Sigmoid colon (tissue), 4 donors: Measurements from ENCODE around the gene ZBTB24.

Experiments
- CTCF ChIP-seq, 4 experiments: fragments of 450-650 bp in 3 of 4; fragments of 200-600 bp in 1 of 4; IDR thresholded peaks; one replicate each; pipeline ENCODE4 v1.5.1; 2016 to 2019; ENCODE audit warnings: antibody characterized with exemption in 4 of 4, mild to moderate bottlenecking in 3 of 4, moderate library complexity in 2 of 4
- EP300 ChIP-seq, 4 donors: sonication (generic); formaldehyde crosslinking; IDR thresholded peaks; one replicate each; pipeline ENCODE4 v1.6.1; 2017; ENCODE audit warnings: antibody characterized with exemption in 4 of 4

GRCh38 chr6:109493865-109494264 is 10.8 kb upstream of the ZBTB24 start:
- TF ChIP-seq EP300 (IDR thresholded peaks at IDR 0.05) (no peak), CTCF (IDR thresholded peaks at IDR 0.05) (no peak)
